Suppressor macrophage (primary cell): ENCODE results near the gene SLC25A21.
"Not testable (repeated sequence)": the region's sequence is repeated elsewhere in the genome, so short reads cannot be mapped to it uniquely, and the experiment has no call there.

Experiments
- DNase-seq, 4 experiments: peaks; one replicate each; pipeline ENCODE4 v3.0.0-alpha.2; 2020 to 2022

SLC25A21 gene

GRCh38 chr14:36981832-36982529 is 190.4 kb downstream of the SLC25A21 start:
- DNase-seq, result no peak

DNA sequence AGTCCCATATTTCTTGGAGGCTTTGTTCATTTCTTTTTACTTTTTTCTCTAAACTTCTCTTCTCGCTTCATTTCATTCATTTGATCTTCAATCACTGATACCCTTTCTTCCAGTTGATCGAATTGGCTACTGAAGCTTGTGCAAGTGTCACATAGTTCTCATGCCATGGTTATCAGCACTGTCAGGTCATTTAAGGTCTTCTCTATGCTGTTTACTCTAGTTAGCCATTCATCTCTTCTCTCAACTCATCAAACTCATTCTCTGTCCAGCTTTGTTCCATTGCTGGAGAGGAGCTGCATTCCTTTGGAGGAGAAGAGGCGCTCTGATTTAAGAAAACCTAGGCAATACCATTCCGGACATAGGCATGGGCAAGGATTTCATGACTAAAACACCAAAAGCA is 192.0 kb downstream of the SLC25A21 start:
- not testable (repeated sequence) for DNase-seq

- DNase-seq, result no peak
These were observed 192.5 kb downstream of the SLC25A21 start for GRCh38 chr14:36979863-36980262.

DNA sequence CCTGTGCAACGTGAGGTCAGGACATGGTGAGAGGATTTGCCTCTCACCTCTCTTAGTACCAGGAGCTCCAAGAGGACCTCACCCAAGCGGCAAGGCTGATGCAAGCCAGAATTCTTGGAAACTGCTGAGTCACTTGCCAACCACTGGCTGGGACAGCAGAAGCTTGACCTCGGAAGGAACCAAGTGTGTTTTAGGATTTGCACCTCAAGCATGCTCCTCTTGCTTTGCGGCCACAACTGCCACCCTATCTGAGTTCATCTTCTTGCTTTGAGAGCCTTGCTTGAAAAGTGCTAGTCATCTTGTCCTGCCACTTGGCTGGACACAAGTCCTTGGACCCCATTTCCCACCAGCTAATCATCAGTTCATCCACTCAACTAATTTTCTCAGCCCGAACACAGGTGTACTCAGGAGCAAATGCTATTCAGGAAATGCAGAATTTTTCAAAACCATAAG is 195.8 kb downstream of the SLC25A21 start:
- DNase-seq, result no peak

DNA sequence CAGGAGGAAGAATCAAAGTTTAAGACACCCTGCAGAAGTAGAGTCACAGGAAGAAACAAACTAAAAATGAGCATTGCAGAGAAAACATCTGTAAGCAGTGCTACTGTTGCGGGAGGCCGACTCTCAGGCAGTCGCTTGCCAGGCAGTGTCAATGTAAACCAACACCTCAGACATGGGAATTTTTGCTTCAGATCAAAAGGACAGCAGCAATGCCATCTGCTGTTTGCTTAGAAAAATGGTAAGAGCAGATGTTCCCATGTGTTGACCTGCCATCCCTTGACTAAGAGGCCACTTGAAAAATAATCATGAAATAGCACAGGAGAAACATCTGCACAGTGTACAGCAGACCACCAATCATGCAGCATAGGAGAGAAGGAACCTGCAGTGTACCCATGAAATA is 196.6 kb downstream of the SLC25A21 start:
- no peak for DNase-seq

- DNase-seq, result no peak
These were observed 197.4 kb downstream of the SLC25A21 start for GRCh38 chr14:36974985-36975384.

- no peak for DNase-seq
These were observed 198.5 kb downstream of the SLC25A21 start for GRCh38 chr14:36973806-36974442.

DNA sequence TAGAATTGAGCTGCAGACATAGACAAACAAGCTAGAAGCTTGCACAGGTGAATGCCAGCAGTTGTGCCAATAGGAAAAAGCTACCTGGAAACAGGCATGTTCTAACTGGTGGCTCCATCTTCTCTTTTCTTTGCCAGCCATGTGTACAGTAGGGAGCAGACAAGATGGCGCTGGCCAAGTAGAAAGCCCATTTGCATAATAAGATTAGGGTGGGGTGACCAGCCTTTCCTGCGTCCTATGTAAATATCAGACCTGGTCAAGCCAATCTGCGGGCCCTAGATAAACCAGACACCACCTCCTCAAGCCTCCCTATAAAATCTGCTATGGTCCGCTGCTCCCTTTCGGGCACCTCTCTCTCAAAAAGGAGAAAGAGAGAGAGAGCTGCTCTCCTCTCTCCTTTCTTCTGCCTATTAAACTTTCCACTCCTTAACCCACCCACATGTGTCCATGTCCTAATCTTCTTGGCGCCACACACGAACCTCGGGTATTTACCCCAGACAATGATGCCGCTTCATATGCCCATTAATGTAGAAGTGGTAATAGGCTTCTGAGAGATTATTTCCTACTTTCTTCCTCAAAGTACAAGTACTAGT is 201.0 kb downstream of the SLC25A21 start:
- no peak for DNase-seq

GRCh38 chr14:36967892-36968555 is 204.4 kb downstream of the SLC25A21 start:
- no peak for DNase-seq

DNA sequence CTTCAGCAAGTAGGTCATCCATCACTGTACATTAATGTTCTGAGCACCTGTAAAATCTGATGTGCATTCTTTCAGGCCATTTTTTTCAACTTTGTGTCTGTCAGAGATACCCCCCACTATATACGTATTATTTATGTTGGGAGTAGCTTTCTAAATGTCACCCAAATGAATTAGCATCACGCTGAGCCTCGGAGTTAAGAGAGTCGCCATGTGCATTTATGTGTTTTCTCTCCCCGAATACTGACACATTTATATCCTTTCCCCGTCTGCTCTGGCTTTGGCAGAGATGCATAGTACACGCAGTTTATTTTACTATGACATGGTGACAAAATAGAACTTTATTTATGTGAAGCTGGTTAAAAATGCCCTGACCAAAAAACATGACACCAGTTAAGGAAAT is 216.4 kb downstream of the SLC25A21 start:
- no peak for DNase-seq

- no peak for DNase-seq
These were observed 217.0 kb downstream of the SLC25A21 start for GRCh38 chr14:36955376-36955775.

GRCh38 chr14:36952689-36953088 is 219.7 kb downstream of the SLC25A21 start:
- DNase-seq, result no peak

DNA sequence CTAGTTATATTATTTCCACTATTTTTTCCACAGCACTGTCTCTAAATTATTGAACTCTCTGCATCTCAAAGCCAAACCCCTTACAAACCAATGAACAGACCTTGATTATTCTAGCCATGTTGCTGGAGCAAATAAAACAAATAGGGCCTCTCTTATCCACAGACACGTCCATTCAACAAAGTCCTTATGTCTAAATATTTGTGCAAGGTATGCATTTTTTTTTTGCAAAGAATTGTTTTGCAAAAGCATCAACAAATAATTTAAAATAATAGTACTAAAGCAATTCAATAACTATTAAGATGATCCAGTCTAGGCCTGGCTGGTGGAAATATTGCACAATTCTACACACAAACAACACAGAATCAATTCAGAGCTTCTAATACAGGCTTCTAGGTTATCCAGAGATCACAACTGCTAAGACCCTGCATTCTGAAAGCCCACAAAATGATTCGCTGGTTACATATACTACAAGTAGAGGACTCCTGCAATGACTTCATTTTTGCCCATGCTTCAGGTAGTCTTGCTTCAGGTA is 221.0 kb downstream of the SLC25A21 start:
- DNase-seq, result no peak

GRCh38 chr14:36950812-36951211 is 221.6 kb downstream of the SLC25A21 start:
- no peak for DNase-seq

- DNase-seq, result peak in 2 of 4 experiments; percentile 22 to 23
These were observed 223.0 kb downstream of the SLC25A21 start for GRCh38 chr14:36949371-36949770.

DNA sequence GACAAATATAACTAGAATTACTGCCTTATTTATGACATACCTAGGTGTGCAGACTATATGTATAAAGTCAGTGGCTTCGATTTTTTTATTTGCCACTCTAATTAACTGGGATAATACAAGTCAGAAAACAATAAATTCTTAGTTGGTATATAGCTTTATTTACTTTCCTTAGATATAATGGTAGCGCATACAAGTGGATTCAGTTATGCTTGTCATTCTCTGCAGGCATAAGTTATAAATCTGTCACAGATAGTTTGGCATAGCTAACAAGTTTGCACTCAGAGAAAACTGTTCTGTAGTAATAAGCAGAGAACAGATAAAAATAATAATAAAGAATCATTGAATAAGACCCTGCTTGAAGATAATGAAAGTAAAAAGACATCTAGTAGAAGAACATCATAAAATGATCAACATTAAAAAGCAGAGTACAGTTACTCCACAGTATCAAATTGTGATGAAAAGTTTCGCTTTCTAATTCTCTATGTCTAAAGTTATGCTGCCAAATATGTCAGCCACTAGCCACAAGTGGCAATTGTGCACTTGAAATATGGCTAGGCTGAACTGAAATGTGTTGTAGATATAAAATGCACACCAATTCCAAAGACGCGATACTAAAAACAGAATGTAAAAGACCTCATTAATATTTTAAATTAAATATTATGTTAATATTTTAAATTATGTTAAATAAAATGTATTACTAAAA is 224.1 kb downstream of the SLC25A21 start:
- DNase-seq, result no peak

DNA sequence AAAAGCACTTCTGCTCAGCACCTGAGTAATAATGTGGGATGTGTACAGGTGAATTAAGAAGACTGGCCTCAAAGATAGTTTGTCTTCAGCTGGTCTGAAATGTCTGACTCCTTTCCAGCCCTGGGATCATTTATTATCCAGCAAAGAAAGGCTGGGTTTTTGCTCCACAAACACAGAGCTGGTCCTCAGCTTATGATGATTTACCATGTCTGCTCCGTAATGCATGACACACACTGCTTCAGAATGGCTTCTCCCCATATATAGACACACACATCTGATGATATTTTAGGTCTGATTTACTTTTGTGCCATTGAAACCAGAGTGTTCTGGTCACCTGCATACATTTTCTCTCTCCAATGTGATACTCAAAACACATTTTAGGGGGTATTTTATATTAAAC is 225.0 kb downstream of the SLC25A21 start:
- no peak for DNase-seq

- DNase-seq, result no peak
These were observed 225.5 kb downstream of the SLC25A21 start for GRCh38 chr14:36946872-36947271.

DNA sequence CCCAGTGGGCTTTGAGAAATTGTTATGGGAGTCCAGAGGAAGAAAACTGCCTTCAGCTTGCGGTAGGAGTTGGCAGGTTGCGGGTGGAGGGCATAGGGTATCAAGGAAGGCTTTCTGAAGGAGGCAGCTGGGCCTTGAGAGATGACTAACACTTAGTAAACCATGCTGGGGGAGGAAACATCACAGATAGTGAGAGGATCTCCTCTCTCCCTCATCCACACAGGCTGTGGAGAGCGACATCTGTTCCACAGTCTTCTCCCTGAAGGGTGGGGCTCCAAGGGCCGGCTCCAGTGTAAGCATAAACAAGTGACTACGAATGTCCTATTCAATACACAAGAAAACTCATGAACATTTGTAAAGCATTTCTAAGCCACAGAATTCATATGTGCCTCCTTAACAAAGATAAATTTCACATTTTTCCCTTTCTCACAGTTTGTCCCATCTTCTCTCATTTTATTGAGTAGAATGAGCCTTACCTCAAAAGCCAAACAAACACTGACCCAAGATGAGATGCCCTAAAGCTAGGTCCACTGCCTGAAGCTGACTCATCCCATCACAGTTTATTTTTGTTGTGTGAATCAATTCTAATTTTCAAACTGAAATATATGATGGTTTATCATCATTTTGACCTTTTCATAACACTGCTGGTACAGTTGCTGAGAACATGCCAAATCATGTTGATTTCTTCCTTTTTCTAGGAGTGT is 227.9 kb downstream of the SLC25A21 start:
- no peak for DNase-seq

DNA sequence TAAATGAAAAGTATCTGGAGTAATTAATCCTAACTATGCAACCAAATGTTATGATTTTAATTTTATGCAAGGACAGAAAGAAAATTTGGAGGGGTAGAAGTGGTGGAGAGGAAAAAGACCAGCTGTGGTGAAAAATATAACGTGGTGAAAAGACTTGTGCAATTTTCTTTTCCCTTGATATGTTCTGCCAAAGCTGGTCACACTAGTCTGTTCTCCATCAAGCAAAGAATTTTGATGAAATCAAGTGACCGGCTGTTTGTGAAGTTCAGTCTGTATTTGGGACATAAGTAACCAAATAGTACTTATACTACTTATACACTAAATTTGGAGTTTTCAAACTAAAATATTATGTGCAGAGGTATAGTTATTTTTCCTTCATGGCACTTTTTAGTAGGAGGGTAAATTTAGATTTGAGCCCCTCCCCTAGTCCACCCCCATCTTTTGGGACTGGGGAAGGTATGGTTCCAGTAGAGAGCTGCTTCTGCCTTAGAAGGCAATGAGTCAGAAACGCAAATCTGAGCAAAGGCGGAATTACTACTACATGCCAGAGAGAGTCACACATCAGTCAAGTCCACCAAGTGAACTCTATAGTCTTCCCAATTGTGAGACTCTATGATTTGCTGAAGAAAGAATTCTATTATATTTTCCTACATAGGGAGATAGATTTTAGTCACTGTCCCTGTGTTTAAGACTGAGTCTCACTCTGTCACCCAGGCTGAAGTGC is 229.7 kb downstream of the SLC25A21 start:
- DNase-seq, result no peak
